ENCODE measurements around the gene MLN. TPM values are rescaled to one million over a fixed set of nuclear protein-coding genes. Genes with fewer than 3 reads are reported as not detected.

The MLN gene
- total and polyA plus RNA-seq, 7 experiments from 2014 or later = not detected

GRCh38 chr6:33808641-33809180, 4.9 kb upstream of the MLN start:
- peaks cover 24 to 65% (median 47%) of the 10 kb centered on the region in 5 donors for H3K27me3 Mint-ChIP-seq
- intact Hi-C loops (cut with micrococcal nuclease) = no loop called here
- no peaks in the 10 kb centered on the region for H3K36me3 ChIP-seq (ENCODE audit: control insufficient read depth in 2 of 3, insufficient read depth in 3 of 3, low read length in 3 of 3)
- peaks cover 0 to 5% of the 10 kb centered on the region in 2 donors for H3K27me3 ChIP-seq (ENCODE audit: control insufficient read depth in 2 of 2, insufficient read depth in 2 of 2, low read length in 2 of 2)
- ATAC-seq (no peak), DNase-seq (no peak)
- POLR2A ChIA-PET = no interaction called here
- H3K9me3 Mint-ChIP-seq = no peaks in the 10 kb centered on the region
- CTCF ChIA-PET = no interaction called here
- H3K4me1 Mint-ChIP-seq = peaks cover 18 to 31% (median 29%) of the 10 kb centered on the region in 7 donors
- H3K4me3 Mint-ChIP-seq = peak overlapping the region in 1 of 10 donors; percentile 61
- no peak overlapping the region for H3K27ac ChIP-seq (ENCODE audit: low read depth, low read length)
- H3K4me3 ChIP-seq (ENCODE audit: low read length) = no peak overlapping the region
- no peaks in the 10 kb centered on the region for H3K36me3 Mint-ChIP-seq
- no peak overlapping the region for H3K27ac Mint-ChIP-seq
- H3K4me1 ChIP-seq (ENCODE audit: control insufficient read depth in 2 of 2, insufficient read depth in 2 of 2, low read length in 2 of 2) = peaks cover 8 to 12% of the 10 kb centered on the region in 2 donors
- H3K9me3 ChIP-seq (ENCODE audit: control insufficient read depth in 2 of 3, low read length in 3 of 3) = no peaks in the 10 kb centered on the region

- ATAC-seq (no peak), DNase-seq (no peak)
- Mint-ChIP-seq H3K4me1 (peaks cover 18 to 31% (median 29%) of the 10 kb centered on the region in 7 donors), H3K9me3 (no peaks in the 10 kb centered on the region), H3K27me3 (peaks cover 19 to 58% (median 39%) of the 10 kb centered on the region in 5 donors), H3K36me3 (no peaks in the 10 kb centered on the region), H3K27ac (peak overlapping the region in 2 of 9 donors; percentile 20 to 42), H3K4me3 (peak overlapping the region; percentile 13 to 68 (median 44))
- Histone ChIP-seq H3K27ac (ENCODE audit: low read depth, low read length) (no peak overlapping the region), H3K4me1 (ENCODE audit: control insufficient read depth in 2 of 2, insufficient read depth in 2 of 2, low read length in 2 of 2) (peaks cover 8 to 12% of the 10 kb centered on the region in 2 donors), H3K27me3 (ENCODE audit: control insufficient read depth in 2 of 2, insufficient read depth in 2 of 2, low read length in 2 of 2) (peaks cover 0 to 3% of the 10 kb centered on the region in 2 donors), H3K4me3 (ENCODE audit: low read length) (no peak overlapping the region), H3K9me3 (ENCODE audit: control insufficient read depth in 2 of 3, low read length in 3 of 3) (no peaks in the 10 kb centered on the region), H3K36me3 (ENCODE audit: control insufficient read depth in 2 of 3, insufficient read depth in 3 of 3, low read length in 3 of 3) (no peaks in the 10 kb centered on the region)
- ChIA-PET CTCF (no interaction called here), POLR2A (interaction anchor here (0.5 kb wide), 1 partner anchor 11 kb away, joined by 3 read pairs; no protein-coding TSS in a partner anchor)
- intact Hi-C loops (cut with micrococcal nuclease) = no loop called here
Measured at GRCh38 chr6:33807606-33808005, 3.8 kb upstream of the MLN start.

GRCh38 chr6:33806841-33807240, 3.0 kb upstream of the MLN start:
- H3K36me3 Mint-ChIP-seq = no peaks in the 10 kb centered on the region
- H3K27ac Mint-ChIP-seq = no peak overlapping the region
- peaks cover 19 to 52% (median 32%) of the 10 kb centered on the region in 5 donors for H3K27me3 Mint-ChIP-seq
- Histone ChIP-seq H3K4me3 (ENCODE audit: low read length) (no peak overlapping the region), H3K4me1 (ENCODE audit: control insufficient read depth in 2 of 2, insufficient read depth in 2 of 2, low read length in 2 of 2) (peaks cover 8 to 12% of the 10 kb centered on the region in 2 donors), H3K27me3 (ENCODE audit: control insufficient read depth in 2 of 2, insufficient read depth in 2 of 2, low read length in 2 of 2) (no peaks in the 10 kb centered on the region), H3K9me3 (ENCODE audit: control insufficient read depth in 2 of 3, low read length in 3 of 3) (no peaks in the 10 kb centered on the region), H3K27ac (ENCODE audit: low read depth, low read length) (no peak overlapping the region), H3K36me3 (ENCODE audit: control insufficient read depth in 2 of 3, insufficient read depth in 3 of 3, low read length in 3 of 3) (no peaks in the 10 kb centered on the region)
- peak overlapping the region in 1 of 10 donors; percentile 12 for H3K4me3 Mint-ChIP-seq
- ChIA-PET POLR2A (no interaction called here), CTCF (no interaction called here)
- DNase-seq (no peak), ATAC-seq (no peak)
- H3K4me1 Mint-ChIP-seq = peaks cover 18 to 31% (median 29%) of the 10 kb centered on the region in 7 donors
- H3K9me3 Mint-ChIP-seq = no peaks in the 10 kb centered on the region
- intact Hi-C loops (cut with micrococcal nuclease) = no loop called here

- H3K9me3 ChIP-seq (ENCODE audit: control insufficient read depth in 2 of 3, low read length in 3 of 3) = no peaks in the 10 kb centered on the region
- no peaks in the 10 kb centered on the region for H3K9me3 Mint-ChIP-seq
- no peak for DNase-seq
- ChIA-PET POLR2A (interaction anchor here (0.6 kb wide), 1 partner anchor 1153 kb away, joined by 4 read pairs; no protein-coding TSS in a partner anchor), CTCF (no interaction called here)
- no peak overlapping the region for H3K27ac ChIP-seq (ENCODE audit: low read depth, low read length)
- peaks cover 4 to 11% (median 7%) of the 10 kb centered on the region in 7 donors for H3K4me1 Mint-ChIP-seq
- peaks cover 0 to 4% of the 10 kb centered on the region in 2 donors for H3K4me1 ChIP-seq (ENCODE audit: control insufficient read depth in 2 of 2, insufficient read depth in 2 of 2, low read length in 2 of 2)
- intact Hi-C loops (cut with micrococcal nuclease) = no loop called here
- H3K27me3 Mint-ChIP-seq = peaks cover 0 to 33% (median 15%) of the 10 kb centered on the region in 5 donors
- H3K4me3 ChIP-seq (ENCODE audit: low read length) = no peak overlapping the region
- no peaks in the 10 kb centered on the region for H3K36me3 ChIP-seq (ENCODE audit: control insufficient read depth in 2 of 3, insufficient read depth in 3 of 3, low read length in 3 of 3)
- no peaks in the 10 kb centered on the region for H3K27me3 ChIP-seq (ENCODE audit: control insufficient read depth in 2 of 2, insufficient read depth in 2 of 2, low read length in 2 of 2)
- no peak overlapping the region for H3K27ac Mint-ChIP-seq
- no peaks in the 10 kb centered on the region for H3K36me3 Mint-ChIP-seq
- no peak overlapping the region for H3K4me3 Mint-ChIP-seq
- no peak for ATAC-seq
Measured at GRCh38 chr6:33802186-33802958, 1.4 kb downstream of the MLN start.

- Mint-ChIP-seq H3K4me1 (peaks cover 0 to 4% (median 1%) of the 10 kb centered on the region in 7 donors), H3K27ac (no peak overlapping the region), H3K4me3 (no peak overlapping the region), H3K27me3 (peaks cover 0 to 30% (median 14%) of the 10 kb centered on the region in 5 donors), H3K9me3 (no peaks in the 10 kb centered on the region), H3K36me3 (no peaks in the 10 kb centered on the region)
- POLR2A ChIA-PET = interaction anchor here (0.6 to 0.8 kb wide), 2 partner anchors 13 to 1152 kb away, joined by 3 to 4 read pairs; partner anchors contain the start of gene LEMD2
- CTCF ChIA-PET = interaction anchor here (0.7 kb wide), 1 partner anchor 219 kb away, joined by 4 read pairs; no protein-coding TSS in a partner anchor
- Histone ChIP-seq H3K4me1 (ENCODE audit: control insufficient read depth in 2 of 2, insufficient read depth in 2 of 2, low read length in 2 of 2) (no peaks in the 10 kb centered on the region), H3K9me3 (ENCODE audit: control insufficient read depth in 2 of 3, low read length in 3 of 3) (no peaks in the 10 kb centered on the region), H3K4me3 (ENCODE audit: low read length) (no peak overlapping the region), H3K27ac (ENCODE audit: low read depth, low read length) (no peak overlapping the region), H3K36me3 (ENCODE audit: control insufficient read depth in 2 of 3, insufficient read depth in 3 of 3, low read length in 3 of 3) (no peaks in the 10 kb centered on the region), H3K27me3 (ENCODE audit: control insufficient read depth in 2 of 2, insufficient read depth in 2 of 2, low read length in 2 of 2) (no peaks in the 10 kb centered on the region)
- ATAC-seq (no peak), DNase-seq (no peak)
- intact Hi-C loops (cut with micrococcal nuclease) = no loop called here
Measured at GRCh38 chr6:33801611-33802010, 2.2 kb downstream of the MLN start.

DNA sequence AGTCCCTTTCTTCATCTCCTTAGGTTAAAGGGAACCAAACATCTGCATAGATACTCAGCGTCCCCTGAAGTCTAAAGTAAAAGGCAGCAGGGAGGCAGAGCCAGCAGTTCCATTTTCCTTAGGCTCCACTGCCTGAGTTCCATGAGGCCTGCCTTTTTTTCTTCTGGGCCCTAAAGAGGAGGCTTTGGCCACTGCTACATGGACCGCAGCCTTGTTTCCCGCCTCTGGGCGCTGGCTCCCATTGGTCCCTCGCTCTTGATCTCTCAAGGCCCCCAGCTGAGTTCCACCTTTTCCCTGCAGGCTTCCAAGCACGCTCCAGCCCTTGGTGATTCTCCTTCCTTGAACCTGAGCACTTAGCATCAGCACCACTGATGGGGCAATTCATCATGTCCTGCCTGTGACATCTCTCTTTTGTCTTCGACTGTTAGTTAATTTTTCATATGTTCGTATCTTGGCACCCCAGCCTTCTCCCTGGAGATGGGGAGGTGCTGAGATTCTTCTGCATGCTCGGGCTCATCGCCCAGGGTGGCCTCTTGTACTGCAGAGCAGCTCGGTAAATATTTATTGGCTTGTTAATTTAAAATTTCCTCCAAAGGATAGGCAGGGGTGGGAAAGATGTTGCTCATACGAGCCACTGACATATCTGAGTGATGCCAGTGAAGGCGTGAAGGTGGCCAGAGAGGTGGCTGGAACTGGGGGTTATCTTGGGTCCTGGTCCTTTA, 3.4 kb downstream of the MLN start:
- POLR2A ChIA-PET = no interaction called here
- H3K4me1 Mint-ChIP-seq = peaks cover 0 to 4% (median 0%) of the 10 kb centered on the region in 7 donors
- peaks cover 0 to 29% (median 14%) of the 10 kb centered on the region in 5 donors for H3K27me3 Mint-ChIP-seq
- intact Hi-C loops (cut with micrococcal nuclease) = no loop called here
- no peak overlapping the region for H3K27ac ChIP-seq (ENCODE audit: low read depth, low read length)
- DNase-seq (no peak), ATAC-seq (no peak)
- H3K4me3 Mint-ChIP-seq = no peak overlapping the region
- no peaks in the 10 kb centered on the region for H3K9me3 ChIP-seq (ENCODE audit: control insufficient read depth in 2 of 3, low read length in 3 of 3)
- H3K9me3 Mint-ChIP-seq = no peaks in the 10 kb centered on the region
- H3K4me3 ChIP-seq (ENCODE audit: low read length) = no peak overlapping the region
- H3K36me3 Mint-ChIP-seq = no peaks in the 10 kb centered on the region
- no peaks in the 10 kb centered on the region for H3K4me1 ChIP-seq (ENCODE audit: control insufficient read depth in 2 of 2, insufficient read depth in 2 of 2, low read length in 2 of 2)
- no peaks in the 10 kb centered on the region for H3K36me3 ChIP-seq (ENCODE audit: control insufficient read depth in 2 of 3, insufficient read depth in 3 of 3, low read length in 3 of 3)
- CTCF ChIA-PET = no interaction called here
- H3K27ac Mint-ChIP-seq = no peak overlapping the region
- no peaks in the 10 kb centered on the region for H3K27me3 ChIP-seq (ENCODE audit: control insufficient read depth in 2 of 2, insufficient read depth in 2 of 2, low read length in 2 of 2)

All from naive thymus-derived CD4-positive, alpha-beta T cell (primary cell).